ENCODE data around the gene SPEG.
"Not testable (repeated sequence)": the region's sequence is repeated elsewhere in the genome, so short reads cannot be mapped to it uniquely, and the experiment has no call there.

The SPEG gene

GRCh38 chr2:219434718-219435525, at the start of gene SPEG:
Gene SPEG, plus strand, starts transcription at chr2:219434843. Its CDS starts 135 bp downstream, at chr2:219434978.
- DNase-seq, result no peak

DNA sequence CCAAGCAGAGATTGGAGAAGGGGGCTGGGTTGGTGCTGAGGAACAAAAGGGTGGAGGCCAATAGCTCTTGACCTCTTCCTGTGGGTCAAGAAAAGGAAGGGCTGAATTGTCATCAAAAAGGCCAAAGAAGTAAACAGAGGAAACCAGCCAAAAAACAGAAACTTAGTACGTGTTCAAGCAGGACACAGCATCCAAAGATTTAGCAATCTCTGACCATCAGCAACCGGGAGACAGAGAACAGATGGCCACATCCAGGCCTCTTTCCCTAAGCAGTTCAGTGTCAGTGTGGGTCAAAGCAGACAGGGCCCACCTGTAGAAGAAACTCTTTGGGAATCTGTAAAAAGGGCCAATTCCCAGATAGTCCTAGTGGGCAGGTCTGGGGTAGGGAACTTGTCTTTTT, 49.8 kb upstream of the SPEG start:
- DNase-seq, result no peak

- DNase-seq, result no peak
These were observed 48.6 kb upstream of the SPEG start for GRCh38 chr2:219385958-219386520.

DNA sequence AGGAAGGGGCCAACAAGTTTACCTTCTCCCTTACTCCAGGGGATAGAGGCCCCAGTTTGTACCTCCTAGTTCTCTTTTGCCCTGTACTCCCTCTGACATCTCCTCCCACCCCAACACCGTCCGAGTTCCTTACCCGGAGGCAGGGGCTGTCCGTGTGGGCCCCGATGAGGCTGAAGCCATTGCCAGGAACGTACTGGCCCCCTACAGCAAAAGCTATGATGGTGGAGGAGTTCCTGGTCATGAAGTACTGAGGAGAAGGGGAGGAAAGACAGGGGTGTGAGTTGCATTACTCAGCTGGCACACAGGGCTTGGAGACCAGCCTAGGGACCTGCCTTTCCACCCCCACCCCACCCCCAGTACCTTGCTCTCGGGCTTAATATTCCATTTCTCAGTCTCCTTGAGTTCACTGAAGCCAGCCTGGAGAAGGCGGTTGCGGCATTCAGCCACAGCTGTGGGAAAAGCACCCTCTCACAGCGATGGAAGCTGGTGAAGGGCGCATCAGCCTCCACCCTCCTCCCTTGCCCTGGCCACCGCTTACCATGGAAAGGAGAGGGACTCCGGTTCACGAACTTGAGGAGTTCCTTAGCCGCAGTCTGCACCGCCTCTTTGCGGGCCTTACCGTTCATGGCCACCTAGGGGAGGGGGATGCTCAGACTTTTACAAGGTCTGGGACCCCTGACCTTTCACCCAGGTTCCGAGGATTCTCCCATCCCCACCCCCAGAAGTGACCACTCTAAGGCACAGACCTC, 47.9 kb upstream of the SPEG start:
- DNase-seq, result no peak

DNA sequence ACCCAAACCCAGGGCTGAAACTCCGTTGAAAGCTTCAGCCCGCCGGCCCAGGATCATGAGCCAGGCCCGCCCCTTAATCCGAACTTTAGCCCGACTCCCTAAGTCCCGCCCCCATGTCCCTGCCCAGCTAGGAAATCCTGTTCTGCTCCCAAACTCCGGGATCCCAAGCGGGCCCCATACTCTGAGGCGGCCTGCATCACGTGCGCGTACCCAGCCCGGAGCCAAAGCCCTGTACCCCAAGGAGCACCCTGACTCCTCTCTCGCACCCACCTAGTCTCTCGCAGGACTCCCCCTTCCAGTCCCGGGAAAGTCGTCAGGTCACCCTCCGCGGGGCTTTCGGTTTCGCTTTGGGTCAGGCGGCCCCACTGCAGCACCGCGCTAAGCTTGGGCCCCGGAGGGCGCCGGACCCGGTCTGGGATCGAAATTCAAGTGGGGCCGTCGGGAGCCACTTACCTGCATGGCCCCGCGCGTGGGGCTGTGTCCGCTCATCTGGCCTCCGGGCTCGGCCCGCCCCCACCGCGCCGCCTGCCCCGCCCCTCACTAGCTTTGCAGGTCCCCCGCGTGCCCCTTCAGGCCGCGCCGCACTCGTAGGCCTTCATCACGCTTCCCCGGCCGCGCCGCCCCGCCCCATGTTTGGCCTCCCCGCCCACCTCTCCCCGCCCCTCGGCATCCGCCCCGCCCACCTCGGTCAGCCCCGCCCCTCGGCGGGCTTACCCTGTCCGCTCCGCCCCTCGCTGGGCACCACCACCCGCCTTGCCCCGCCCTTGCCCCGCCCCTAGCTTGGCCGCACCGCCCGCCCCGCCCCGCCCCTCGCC, 47.1 kb upstream of the SPEG start, which contains the start of gene DNPEP:
DNPEP (minus strand) TSS at position 607 of the 815 bp plus-strand sequence; CDS start at position 489, 118 bp downstream.
- peak; percentile 96 for DNase-seq

- peak; percentile 99 for DNase-seq
These were observed 46.3 kb upstream of the SPEG start for GRCh38 chr2:219388121-219388906.

DNA sequence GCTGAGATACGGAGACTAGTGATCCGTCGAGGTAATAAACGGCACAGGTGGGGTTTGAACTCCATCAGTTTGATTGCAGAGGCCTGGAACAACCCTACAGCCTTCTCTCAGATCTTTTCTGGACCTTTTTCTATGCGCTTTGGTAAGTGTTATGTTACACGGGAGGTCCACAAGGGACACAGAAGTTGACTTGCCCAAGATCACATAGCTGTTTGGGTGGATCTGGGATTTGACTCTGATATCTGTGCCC, 45.8 kb upstream of the SPEG start:
- DNase-seq, result no peak

DNA sequence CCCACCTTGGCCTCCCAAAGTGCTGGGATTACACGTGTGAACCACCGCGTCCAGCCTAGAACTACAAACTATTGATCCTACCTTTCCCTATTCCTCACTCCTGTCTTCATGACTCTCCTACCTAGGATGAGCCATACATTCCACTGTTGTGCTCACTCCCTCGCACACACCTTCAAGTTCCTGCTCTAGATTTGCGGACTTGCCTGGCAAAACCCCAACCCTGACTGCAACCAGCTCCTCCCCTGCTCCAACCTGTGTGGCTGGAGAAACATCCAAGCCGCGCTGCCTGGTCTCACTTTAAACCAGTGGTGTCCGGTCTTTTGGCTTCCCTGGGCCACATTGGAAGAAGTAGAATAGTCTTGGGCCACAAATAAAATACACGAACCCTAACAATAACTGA, 41.9 kb upstream of the SPEG start:
- no peak for DNase-seq

- DNase-seq, result not testable (repeated sequence)
These were observed 39.6 kb upstream of the SPEG start for GRCh38 chr2:219395056-219395455.

- no peak for DNase-seq
These were observed 39.0 kb upstream of the SPEG start for GRCh38 chr2:219395609-219396008.

DNA sequence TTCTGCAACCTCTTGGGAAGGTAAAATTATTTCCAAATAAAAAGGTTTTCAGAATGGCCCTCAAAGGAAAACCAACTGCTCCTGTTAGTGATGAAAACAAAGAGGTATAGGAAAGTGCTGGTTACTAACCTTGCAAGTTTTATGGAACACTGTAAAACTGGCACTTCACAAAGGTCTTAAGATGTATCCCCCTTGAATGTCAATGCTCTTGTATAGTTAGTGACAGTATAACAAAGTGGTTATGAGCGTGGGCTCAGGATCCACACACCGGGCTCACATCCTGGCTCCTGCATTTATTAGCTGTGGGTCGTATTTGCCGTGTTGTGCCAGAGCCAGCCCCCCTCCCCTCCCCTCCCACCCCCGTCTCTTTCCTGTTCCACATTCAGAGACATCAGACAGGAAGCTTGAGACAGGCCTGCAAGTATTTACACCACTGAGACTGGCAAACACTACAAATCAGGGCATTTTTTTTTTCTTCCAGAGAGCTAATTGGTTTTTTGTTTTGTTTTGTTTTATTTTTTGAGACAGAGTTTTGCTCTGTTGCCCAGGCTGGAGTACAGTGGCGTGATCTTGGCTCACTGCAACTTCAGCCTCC, 37.7 kb upstream of the SPEG start:
- DNase-seq, result no peak

DNA sequence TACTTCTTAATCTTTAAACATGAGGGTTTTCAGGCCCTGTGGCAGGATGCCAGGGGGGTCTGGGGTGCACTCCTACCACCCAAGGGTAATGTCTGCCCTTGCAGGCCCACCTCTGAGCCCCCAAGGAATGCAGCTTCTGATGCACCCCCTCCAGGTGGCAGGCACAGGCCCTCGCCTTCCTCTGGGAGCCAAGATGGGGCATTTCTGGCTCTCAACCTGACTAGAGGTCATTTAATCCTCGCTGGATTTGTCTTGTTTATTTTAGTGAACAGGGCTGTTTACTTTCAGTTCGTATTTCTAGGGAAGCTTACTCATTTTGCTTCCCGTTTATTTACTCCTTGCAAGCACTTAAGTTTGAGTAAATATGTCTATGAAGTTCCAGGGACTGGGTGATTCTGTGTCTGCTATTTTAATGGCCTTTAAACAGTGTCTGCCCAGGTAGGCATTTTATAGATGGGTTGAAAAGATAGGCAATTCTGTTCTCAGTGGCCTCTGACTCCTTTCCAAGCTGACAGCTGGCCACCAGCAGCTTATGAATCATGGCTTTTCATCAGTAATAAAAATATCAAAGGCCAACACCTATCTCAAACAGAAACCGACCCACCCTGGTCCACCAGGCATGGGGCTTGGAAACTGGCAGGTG, 35.8 kb upstream of the SPEG start:
- no peak for DNase-seq

GRCh38 chr2:219399716-219400478, 34.7 kb upstream of the SPEG start:
- no peak for DNase-seq

DNA sequence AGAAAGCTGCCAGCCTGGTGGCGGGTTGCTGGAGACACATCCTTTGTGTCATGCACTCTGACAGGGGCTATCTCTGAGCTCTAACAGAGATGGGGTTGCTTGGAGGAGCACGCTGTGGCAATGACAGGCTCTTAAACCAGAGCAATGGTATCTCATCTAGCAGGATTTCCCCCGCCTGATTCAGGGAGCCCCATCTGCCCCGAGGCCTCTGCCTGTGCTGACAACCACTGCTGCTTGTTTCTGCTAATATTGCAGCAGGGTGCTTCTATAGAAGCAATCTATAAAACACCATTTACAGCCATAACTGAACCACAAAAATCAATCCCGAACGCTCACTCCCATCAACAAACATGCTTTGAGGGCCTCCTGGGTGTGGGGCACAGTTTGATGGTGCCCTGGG, 34.1 kb upstream of the SPEG start:
- DNase-seq, result no peak

GRCh38 chr2:219401606-219402005, 33.0 kb upstream of the SPEG start:
- DNase-seq, result no peak

DNA sequence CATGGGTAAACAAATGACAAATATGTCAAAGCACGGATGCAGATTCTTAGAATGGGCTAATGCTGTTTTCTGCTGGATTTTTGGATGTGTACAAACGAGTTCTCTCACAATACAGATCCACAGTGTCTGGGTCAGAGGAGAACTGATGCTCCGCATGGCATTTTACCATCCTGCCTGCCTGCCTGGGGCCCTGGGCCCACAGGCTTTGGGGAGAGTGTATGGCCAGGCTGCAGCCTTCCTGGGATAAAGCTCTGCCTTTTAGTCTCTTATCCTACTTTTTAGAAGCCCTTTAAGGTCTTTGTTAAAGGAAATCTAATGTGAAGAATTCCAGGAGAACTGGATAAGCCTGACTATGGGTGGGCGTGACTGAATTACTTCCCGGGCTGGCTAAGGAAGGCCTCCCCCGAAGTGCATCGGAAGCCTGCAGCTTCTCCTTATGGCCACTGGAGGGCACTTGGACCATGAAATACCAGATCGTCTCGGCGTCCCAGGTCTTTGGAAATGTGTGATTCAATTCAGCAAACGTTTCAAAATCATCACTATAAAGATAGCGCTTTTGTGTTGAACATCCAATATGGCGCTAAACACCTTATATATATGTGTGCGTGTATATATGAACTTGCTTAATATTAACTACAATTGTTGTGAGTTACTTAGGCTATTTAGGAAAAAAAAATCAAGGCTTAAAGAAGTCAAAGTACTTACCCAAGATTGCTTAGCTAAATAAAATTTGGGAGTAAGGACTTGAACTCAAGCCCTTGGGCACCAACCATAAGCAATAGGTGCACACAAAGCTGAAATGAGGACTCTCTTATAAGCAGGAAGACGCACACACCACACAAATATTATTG, 31.8 kb upstream of the SPEG start:
- peak; percentile 41 for DNase-seq

DNA sequence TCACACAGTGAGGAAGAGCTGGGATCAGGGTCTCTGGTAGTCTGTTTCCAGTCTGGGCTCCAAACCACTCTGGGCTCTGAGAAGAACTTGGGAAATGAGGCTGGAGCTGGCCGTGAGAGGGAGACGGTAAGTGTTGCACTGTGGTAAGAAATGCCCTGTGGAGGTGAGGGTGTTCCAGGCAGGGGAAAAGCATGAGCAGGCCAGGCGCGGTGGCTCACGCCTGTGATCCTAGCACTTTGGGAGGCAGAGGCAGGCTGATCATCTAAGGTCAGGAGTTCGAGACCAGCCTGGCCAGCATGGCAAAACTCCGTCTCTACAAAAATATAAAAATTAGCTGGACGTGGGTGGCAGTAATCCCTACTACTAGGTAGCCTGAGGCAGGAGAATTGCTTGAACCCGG, 30.8 kb upstream of the SPEG start:
- no peak for DNase-seq

DNA sequence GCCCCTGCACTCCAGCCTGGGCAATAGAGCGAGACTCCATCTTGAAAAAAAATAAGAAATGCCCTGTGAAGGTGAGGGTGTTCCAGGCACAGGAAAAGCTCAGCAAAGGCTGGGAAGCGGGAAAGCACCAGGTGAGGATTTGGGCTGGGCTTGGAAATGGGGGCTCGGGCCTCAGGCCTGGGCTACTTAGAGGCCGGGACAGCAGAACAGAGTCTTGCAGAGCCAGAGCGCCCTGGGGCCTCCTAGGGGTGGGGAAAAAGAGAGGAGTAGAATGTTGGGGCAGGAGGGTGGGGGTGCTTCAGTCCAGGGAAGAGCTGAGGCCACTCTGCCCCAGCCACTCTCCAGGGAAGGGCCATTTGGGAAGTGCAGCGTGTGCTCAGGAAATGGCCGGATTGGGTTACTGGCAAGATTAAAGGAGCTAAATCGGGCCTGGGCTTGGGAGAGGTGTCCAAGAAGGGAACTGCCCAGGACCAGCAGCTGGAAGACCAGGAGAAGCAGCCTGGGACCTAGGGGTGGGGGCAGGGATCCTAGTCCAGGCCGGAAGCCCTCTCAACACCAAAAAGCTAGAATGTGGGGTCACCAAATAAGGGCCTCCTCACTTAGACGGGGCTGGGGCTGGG, 30.2 kb upstream of the SPEG start:
- DNase-seq, result no peak

GRCh38 chr2:219404954-219405353, 29.7 kb upstream of the SPEG start:
- DNase-seq, result no peak
